ENCODE results near the gene HDDC2.

GRCh38 chr6:125307150-125307838, 5.5 kb upstream of the HDDC2 start:
- TF ChIP-seq CTCF (IDR thresholded peaks at IDR 0.05; ENCODE audit: low read length) (no peak), EZH2 (optimal IDR thresholded peaks at IDR 0.05; ENCODE audit: low read depth, low read length) (no peak)
